ENCODE results near the gene MACROD2.

DNA sequence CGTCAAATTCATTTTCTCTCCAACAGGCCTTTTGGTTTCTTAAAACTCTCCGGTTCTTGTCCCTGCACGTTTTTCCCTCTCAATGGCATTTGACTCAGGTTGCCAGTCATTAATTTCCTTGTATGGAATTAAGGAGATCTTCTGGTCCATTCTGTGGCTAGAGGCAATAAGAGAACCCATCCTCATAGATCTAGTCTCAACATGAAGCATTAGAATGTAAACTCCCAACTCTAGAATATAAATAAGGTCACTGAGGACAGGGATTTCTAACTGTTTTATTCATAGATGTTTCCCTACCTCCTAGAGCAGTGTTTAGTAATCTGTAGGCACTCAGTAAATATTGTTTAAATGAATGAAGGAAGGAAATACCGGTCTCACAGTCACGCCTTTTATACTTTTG is 527.3 kb downstream of the MACROD2 start:
- no peak for TF ChIP-seq POLR2A (IDR thresholded peaks at IDR 0.05; ENCODE audit: low read depth, low read length)
- TF ChIP-seq POLR2AphosphoS5 (IDR thresholded peaks at IDR 0.05; ENCODE audit: low read depth, low read length), result no peak
- TF ChIP-seq TAF1 (IDR thresholded peaks at IDR 0.05; ENCODE audit: low read depth, low read length), result no peak
- no peak for TF ChIP-seq POU2F2 (IDR thresholded peaks at IDR 0.05; ENCODE audit: low read depth, low read length)
